Glomerular endothelial cell (primary cell): ENCODE data around the gene ZBTB22. TPM values are rescaled to one million over a fixed set of nuclear protein-coding genes. Genes with fewer than 3 reads are reported as not detected.

Experiments
- DNase-seq: peaks from one replicate; pipeline ENCODE4 v3.0.0-alpha.2; 2011; ENCODE audit warnings: low read depth, low spot score; ENCODE audit errors: extremely low read depth
- total RNA-seq: library from RNA; depleted of rRNA; stranded (reverse); fragments of >200 nt; gene quantifications from 2 replicates; pipeline ENCODE4 v1.2.3, GENCODE V29; 2015

The ZBTB22 gene
- total RNA-seq, 1 donor from 2014 or later = 11.0 TPM

- DNase-seq = no peak
Measured at GRCh38 chr6:33330736-33331135, 13.2 kb upstream of the ZBTB22 start.

GRCh38 chr6:33329058-33329457, 11.5 kb upstream of the ZBTB22 start:
- DNase-seq = no peak

GRCh38 chr6:33324125-33324524, 6.6 kb upstream of the ZBTB22 start:
- no peak for DNase-seq

- no peak for DNase-seq
Measured at GRCh38 chr6:33323623-33323948, 6.0 kb upstream of the ZBTB22 start.

- DNase-seq = no peak
Measured at GRCh38 chr6:33321227-33321626, 3.7 kb upstream of the ZBTB22 start.

GRCh38 chr6:33320315-33321181, 3.0 kb upstream of the ZBTB22 start:
- no peak for DNase-seq

- no peak for DNase-seq
Measured at GRCh38 chr6:33319939-33320314, 2.4 kb upstream of the ZBTB22 start.

GRCh38 chr6:33318426-33319073, 1.0 kb upstream of the ZBTB22 start:
- no peak for DNase-seq

- no peak for DNase-seq
Measured at GRCh38 chr6:33317419-33317668, 200 bp downstream of the ZBTB22 start.

GRCh38 chr6:33316603-33317418, 733 bp downstream of the ZBTB22 start:
- no peak for DNase-seq

- no peak for DNase-seq
Measured at GRCh38 chr6:33315793-33316602, 1.5 kb downstream of the ZBTB22 start.

GRCh38 chr6:33314943-33315792, 2.4 kb downstream of the ZBTB22 start:
- DNase-seq = no peak

- DNase-seq = no peak
Measured at GRCh38 chr6:33314515-33314942, 3.0 kb downstream of the ZBTB22 start.

- DNase-seq = no peak
Measured at GRCh38 chr6:33313709-33314514, 3.6 kb downstream of the ZBTB22 start, which contains the start of gene TAPBP. TAPBP (minus strand) TSS chr6:33314078; CDS start chr6:33314041, 37 bp downstream.

GRCh38 chr6:33313105-33313708, 4.3 kb downstream of the ZBTB22 start:
- DNase-seq = no peak

GRCh38 chr6:33312361-33313104, 5.0 kb downstream of the ZBTB22 start:
- DNase-seq = no peak

- no peak for DNase-seq
Measured at GRCh38 chr6:33306356-33306755, 11.2 kb downstream of the ZBTB22 start.

GRCh38 chr6:33305052-33305451, 12.5 kb downstream of the ZBTB22 start:
- no peak for DNase-seq
